ENCODE results near the gene AGPAT2.

GRCh38 chr9:136720251-136720897 lies 33.1 kb upstream of the AGPAT2 start:
- TF ChIP-seq POLR2AphosphoS5 (IDR thresholded peaks at IDR 0.05; ENCODE audit: low read depth) (no peak), CTCF (conservative IDR thresholded peaks at IDR 0.05; ENCODE audit: low read depth in 2 of 2) (no peak), EZH2 (IDR thresholded peaks at IDR 0.05; ENCODE audit: low read depth, unreplicated experiment) (no peak), REST (IDR thresholded peaks at IDR 0.05; ENCODE audit: unreplicated experiment) (no peak), ETS1 (IDR thresholded peaks at IDR 0.05) (no peak), JUNB (IDR thresholded peaks at IDR 0.05; ENCODE audit: unreplicated experiment) (no peak), EZH2phosphoT487 (IDR thresholded peaks at IDR 0.05; ENCODE audit: unreplicated experiment) (no peak)
